ENCODE data around the gene NPAS2.

Gene NPAS2

GRCh38 chr2:100819370-100820272 lies at the start of gene NPAS2:
NPAS2 (plus strand) TSS chr2:100820139; CDS start chr2:100904755, 84,616 bp downstream.
- in situ Hi-C loops (cut with HindIII; ENCODE audit: low sequenced_read_pairs): no loop called here

GRCh38 chr2:100771125-100771524 lies 48.8 kb upstream of the NPAS2 start:
- in situ Hi-C loops (cut with HindIII; ENCODE audit: low sequenced_read_pairs): no loop called here

GRCh38 chr2:100773538-100773937 lies 46.4 kb upstream of the NPAS2 start:
- in situ Hi-C loops (cut with HindIII; ENCODE audit: low sequenced_read_pairs): no loop called here

GRCh38 chr2:100776445-100776844 lies 43.5 kb upstream of the NPAS2 start:
- in situ Hi-C loops (cut with HindIII; ENCODE audit: low sequenced_read_pairs): no loop called here

- in situ Hi-C loops (cut with HindIII; ENCODE audit: low sequenced_read_pairs): no loop called here
Measured at GRCh38 chr2:100778637-100779450, 41.1 kb upstream of the NPAS2 start.

GRCh38 chr2:100779908-100780202 lies 40.1 kb upstream of the NPAS2 start:
- in situ Hi-C loops (cut with HindIII; ENCODE audit: low sequenced_read_pairs): no loop called here

- in situ Hi-C loops (cut with HindIII; ENCODE audit: low sequenced_read_pairs): no loop called here
Measured at GRCh38 chr2:100780203-100781008, 39.5 kb upstream of the NPAS2 start.

- in situ Hi-C loops (cut with HindIII; ENCODE audit: low sequenced_read_pairs): no loop called here
Measured at GRCh38 chr2:100781009-100781325, 39.0 kb upstream of the NPAS2 start.

GRCh38 chr2:100781523-100782379 lies 38.2 kb upstream of the NPAS2 start:
- in situ Hi-C loops (cut with HindIII; ENCODE audit: low sequenced_read_pairs): no loop called here

- in situ Hi-C loops (cut with HindIII; ENCODE audit: low sequenced_read_pairs): no loop called here
Measured at GRCh38 chr2:100782380-100782878, 37.5 kb upstream of the NPAS2 start.

- in situ Hi-C loops (cut with HindIII; ENCODE audit: low sequenced_read_pairs): no loop called here
Measured at GRCh38 chr2:100783987-100784386, 36.0 kb upstream of the NPAS2 start.

- in situ Hi-C loops (cut with HindIII; ENCODE audit: low sequenced_read_pairs): no loop called here
Measured at GRCh38 chr2:100784681-100785080, 35.3 kb upstream of the NPAS2 start.

GRCh38 chr2:100785626-100786296 lies 34.2 kb upstream of the NPAS2 start:
- in situ Hi-C loops (cut with HindIII; ENCODE audit: low sequenced_read_pairs): no loop called here

- in situ Hi-C loops (cut with HindIII; ENCODE audit: low sequenced_read_pairs): no loop called here
Measured at GRCh38 chr2:100786297-100786658, 33.7 kb upstream of the NPAS2 start.

GRCh38 chr2:100786985-100787384 lies 33.0 kb upstream of the NPAS2 start:
- in situ Hi-C loops (cut with HindIII; ENCODE audit: low sequenced_read_pairs): no loop called here

- in situ Hi-C loops (cut with HindIII; ENCODE audit: low sequenced_read_pairs): no loop called here
Measured at GRCh38 chr2:100789361-100789760, 30.6 kb upstream of the NPAS2 start.

GRCh38 chr2:100791294-100791935 lies 28.5 kb upstream of the NPAS2 start:
- in situ Hi-C loops (cut with HindIII; ENCODE audit: low sequenced_read_pairs): no loop called here

- in situ Hi-C loops (cut with HindIII; ENCODE audit: low sequenced_read_pairs): no loop called here
Measured at GRCh38 chr2:100791936-100792308, 28.0 kb upstream of the NPAS2 start.

- in situ Hi-C loops (cut with HindIII; ENCODE audit: low sequenced_read_pairs): no loop called here
Measured at GRCh38 chr2:100793220-100793619, 26.7 kb upstream of the NPAS2 start.
